Measurements from ENCODE around the gene HSD17B12. TPM values are rescaled to one million over a fixed set of nuclear protein-coding genes. Genes with fewer than 3 reads are reported as not detected.

The HSD17B12 gene
- total RNA-seq, 1 experiment from 2014 or later: 112 TPM

- H3F3A ChIP-seq (ENCODE audit: insufficient read depth, low read depth): peaks cover 6% of the 10 kb centered on the region; the same call in 1 of the 2 replicates
- ChIA-PET CTCF (no interaction called here), POLR2A (ENCODE audit: unreplicated experiment) (no interaction called here)
- H3K9me2 ChIP-seq (ENCODE audit: insufficient read depth): no peaks in the 10 kb centered on the region
- no peak overlapping the region for H2AFZ ChIP-seq
- no peaks in the 10 kb centered on the region for H4K20me1 ChIP-seq (ENCODE audit: insufficient read depth)
- no peak for DNase-seq
- no peaks in the 10 kb centered on the region for H3K27me3 ChIP-seq (ENCODE audit: insufficient read depth, low read depth)
- H3K4me1 ChIP-seq (replicated peaks; ENCODE audit: insufficient read depth): peaks cover 9% of the 10 kb centered on the region
- BruUV-seq (replicated peaks): no TSS peak
- intact Hi-C loops (cut with micrococcal nuclease; ENCODE audit: unreplicated experiment): no loop called here
- no peak overlapping the region for H3K4me2 ChIP-seq
- no peak overlapping the region for H3K27ac ChIP-seq
- H3K36me3 ChIP-seq (ENCODE audit: low read depth): peaks cover 12% of the 10 kb centered on the region; the same call in 1 of the 2 replicates
- TF ChIP-seq EZH2 (IDR thresholded peaks at IDR 0.05; ENCODE audit: low read depth): no peak
- TF ChIP-seq, protein P1, sequence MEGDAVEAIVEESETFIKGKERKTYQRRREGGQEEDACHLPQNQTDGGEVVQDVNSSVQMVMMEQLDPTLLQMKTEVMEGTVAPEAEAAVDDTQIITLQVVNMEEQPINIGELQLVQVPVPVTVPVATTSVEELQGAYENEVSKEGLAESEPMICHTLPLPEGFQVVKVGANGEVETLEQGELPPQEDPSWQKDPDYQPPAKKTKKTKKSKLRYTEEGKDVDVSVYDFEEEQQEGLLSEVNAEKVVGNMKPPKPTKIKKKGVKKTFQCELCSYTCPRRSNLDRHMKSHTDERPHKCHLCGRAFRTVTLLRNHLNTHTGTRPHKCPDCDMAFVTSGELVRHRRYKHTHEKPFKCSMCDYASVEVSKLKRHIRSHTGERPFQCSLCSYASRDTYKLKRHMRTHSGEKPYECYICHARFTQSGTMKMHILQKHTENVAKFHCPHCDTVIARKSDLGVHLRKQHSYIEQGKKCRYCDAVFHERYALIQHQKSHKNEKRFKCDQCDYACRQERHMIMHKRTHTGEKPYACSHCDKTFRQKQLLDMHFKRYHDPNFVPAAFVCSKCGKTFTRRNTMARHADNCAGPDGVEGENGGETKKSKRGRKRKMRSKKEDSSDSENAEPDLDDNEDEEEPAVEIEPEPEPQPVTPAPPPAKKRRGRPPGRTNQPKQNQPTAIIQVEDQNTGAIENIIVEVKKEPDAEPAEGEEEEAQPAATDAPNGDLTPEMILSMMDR (conservative IDR thresholded peaks at IDR 0.05): no peak
- no peak overlapping the region for H3K4me3 ChIP-seq
- H3K79me2 ChIP-seq (ENCODE audit: low read depth): no peaks in the 10 kb centered on the region
- peaks cover 18% of the 10 kb centered on the region; the same call in 1 of the 2 replicates for H3K9me3 ChIP-seq (ENCODE audit: insufficient read depth, low read depth)
Measured at GRCh38 chr11:43785318-43785717, 104.8 kb downstream of the HSD17B12 start.

GRCh38 chr11:43786016-43786415, 105.5 kb downstream of the HSD17B12 start:
- TF ChIP-seq, protein P1 (conservative IDR thresholded peaks at IDR 0.05): no peak
- TF ChIP-seq EZH2 (IDR thresholded peaks at IDR 0.05; ENCODE audit: low read depth): no peak
- intact Hi-C loops (cut with micrococcal nuclease; ENCODE audit: unreplicated experiment): no loop called here
- Histone ChIP-seq H3K79me2 (ENCODE audit: low read depth) (no peaks in the 10 kb centered on the region), H3K27ac (no peak overlapping the region), H3K9me3 (ENCODE audit: insufficient read depth, low read depth) (peaks cover 17% of the 10 kb centered on the region; the same call in 1 of the 2 replicates), H3K9me2 (ENCODE audit: insufficient read depth) (no peaks in the 10 kb centered on the region), H3K4me3 (no peak overlapping the region), H3K36me3 (ENCODE audit: low read depth) (peaks cover 12% of the 10 kb centered on the region; the same call in 1 of the 2 replicates), H3K27me3 (ENCODE audit: insufficient read depth, low read depth) (no peaks in the 10 kb centered on the region), H4K20me1 (ENCODE audit: insufficient read depth) (no peaks in the 10 kb centered on the region), H2AFZ (no peak overlapping the region), H3K4me2 (no peak overlapping the region), H3F3A (ENCODE audit: insufficient read depth, low read depth) (peaks cover 6% of the 10 kb centered on the region; the same call in 1 of the 2 replicates), H3K4me1 (replicated peaks; ENCODE audit: insufficient read depth) (peaks cover 11% of the 10 kb centered on the region)
- no peak for DNase-seq
- ChIA-PET CTCF (no interaction called here), POLR2A (ENCODE audit: unreplicated experiment) (no interaction called here)
- BruUV-seq (replicated peaks): no TSS peak

GRCh38 chr11:43787824-43788223, 107.3 kb downstream of the HSD17B12 start:
- no peak for TF ChIP-seq EZH2 (IDR thresholded peaks at IDR 0.05; ENCODE audit: low read depth)
- TF ChIP-seq, protein P1 (conservative IDR thresholded peaks at IDR 0.05): no peak
- H3K36me3 ChIP-seq (ENCODE audit: low read depth): peaks cover 12% of the 10 kb centered on the region; the same call in 1 of the 2 replicates
- ChIA-PET POLR2A (ENCODE audit: unreplicated experiment) (no interaction called here), CTCF (interaction anchor here (0.7 kb wide), 1 partner anchor 64 kb away, joined by 8 read pairs; no protein-coding TSS in a partner anchor)
- no peaks in the 10 kb centered on the region for H3K79me2 ChIP-seq (ENCODE audit: low read depth)
- no peaks in the 10 kb centered on the region for H3K27me3 ChIP-seq (ENCODE audit: insufficient read depth, low read depth)
- intact Hi-C loops (cut with micrococcal nuclease; ENCODE audit: unreplicated experiment): no loop called here
- no peak overlapping the region for H3K4me3 ChIP-seq
- no peak overlapping the region for H2AFZ ChIP-seq
- no TSS peak for BruUV-seq (replicated peaks)
- H3K4me1 ChIP-seq (replicated peaks; ENCODE audit: insufficient read depth): peaks cover 11% of the 10 kb centered on the region
- H3K9me2 ChIP-seq (ENCODE audit: insufficient read depth): no peaks in the 10 kb centered on the region
- H4K20me1 ChIP-seq (ENCODE audit: insufficient read depth): no peaks in the 10 kb centered on the region
- no peak overlapping the region for H3K4me2 ChIP-seq
- no peak for DNase-seq
- peaks cover 13% of the 10 kb centered on the region; the same call in 1 of the 2 replicates for H3K9me3 ChIP-seq (ENCODE audit: insufficient read depth, low read depth)
- peaks cover 4% of the 10 kb centered on the region; the same call in 1 of the 2 replicates for H3F3A ChIP-seq (ENCODE audit: insufficient read depth, low read depth)
- no peak overlapping the region for H3K27ac ChIP-seq

All from PC-9 (cell line).